Measurements from ENCODE around the gene TTC7B.

TTC7B gene

GRCh38 chr14:90558983-90559590 lies 257.1 kb downstream of the TTC7B start:
- no peak for DNase-seq (ENCODE audit: low spot score)

- DNase-seq (ENCODE audit: low spot score): no peak
Observed at GRCh38 chr14:90558041-90558982, 257.9 kb downstream of the TTC7B start.

- DNase-seq (ENCODE audit: low spot score): no peak
Observed at GRCh38 chr14:90557516-90557915, 258.7 kb downstream of the TTC7B start.

GRCh38 chr14:90556666-90557450 lies 259.4 kb downstream of the TTC7B start:
- no peak for DNase-seq (ENCODE audit: low spot score)

GRCh38 chr14:90556012-90556477 lies 260.2 kb downstream of the TTC7B start:
- DNase-seq (ENCODE audit: low spot score): no peak

GRCh38 chr14:90555126-90556011 lies 260.9 kb downstream of the TTC7B start:
- no peak for DNase-seq (ENCODE audit: low spot score)

- no peak for DNase-seq (ENCODE audit: low spot score)
Observed at GRCh38 chr14:90554341-90554740, 261.9 kb downstream of the TTC7B start.

- DNase-seq (ENCODE audit: low spot score): no peak
Observed at GRCh38 chr14:90553921-90554336, 262.3 kb downstream of the TTC7B start.

- DNase-seq (ENCODE audit: low spot score): no peak
Observed at GRCh38 chr14:90553298-90553920, 262.8 kb downstream of the TTC7B start.

GRCh38 chr14:90552465-90553297 lies 263.5 kb downstream of the TTC7B start:
- DNase-seq (ENCODE audit: low spot score): no peak

- DNase-seq (ENCODE audit: low spot score): no peak
Observed at GRCh38 chr14:90551733-90552464, 264.3 kb downstream of the TTC7B start.

GRCh38 chr14:90551070-90551704 lies 265.0 kb downstream of the TTC7B start:
- DNase-seq (ENCODE audit: low spot score): no peak

GRCh38 chr14:90549794-90550641 lies 266.2 kb downstream of the TTC7B start:
- DNase-seq (ENCODE audit: low spot score): no peak

- no peak for DNase-seq (ENCODE audit: low spot score)
Observed at GRCh38 chr14:90548455-90548854, 267.8 kb downstream of the TTC7B start.

GRCh38 chr14:90547968-90548367 lies 268.3 kb downstream of the TTC7B start:
- DNase-seq (ENCODE audit: low spot score): no peak

GRCh38 chr14:90547250-90547649 lies 269.0 kb downstream of the TTC7B start:
- no peak for DNase-seq (ENCODE audit: low spot score)

- DNase-seq (ENCODE audit: low spot score): no peak
Observed at GRCh38 chr14:90546767-90547166, 269.5 kb downstream of the TTC7B start.
